Natural killer cell (primary cell): Measurements from ENCODE around the gene TCP11X2. TPM values are rescaled to one million over a fixed set of nuclear protein-coding genes. Genes with fewer than 3 reads are reported as not detected.
A peak's percentile ranks its signal among the peaks of the same experiment; 100 is the strongest.
"Not testable (repeated sequence)": the region's sequence is repeated elsewhere in the genome, so short reads cannot be mapped to it uniquely, and the experiment has no call there.

Source experiments
- ATAC-seq, 3 donors: fragments of 150-1000 bp in 2 of 3; fragments of 200-7000 bp in 1 of 3; cut with Tn5 transposase; 1 replicate in 1 of 3; 2 replicates in 2 of 3; pipeline ENCODE4 v1.10.0; 2021; ENCODE audit warnings: mild to moderate bottlenecking in 2 of 3, moderate library complexity in 2 of 3
- DNase-seq, 2 donors: peaks; one replicate each; pipeline versions ENCODE4 v3.0.0 to v3.0.0-alpha.2; 2013 to 2021; ENCODE audit warnings: mixed read lengths in 1 of 2
- H3K27ac ChIP-seq: one replicate; pipeline ENCODE4 v1.5.1; 2013; ENCODE audit warnings: mild to moderate bottlenecking, low read length
- H3K27me3 ChIP-seq: one replicate; pipeline ENCODE4 v1.6.1; 2013; ENCODE audit warnings: low read length; ENCODE audit not compliant: control insufficient read depth, insufficient read depth
- H3K36me3 ChIP-seq: one replicate; pipeline ENCODE4 v1.6.1; 2013; ENCODE audit warnings: low read length; ENCODE audit not compliant: control insufficient read depth, insufficient read depth
- H3K4me1 ChIP-seq: one replicate; pipeline ENCODE4 v1.6.1; 2013; ENCODE audit warnings: low read length; ENCODE audit not compliant: control insufficient read depth, insufficient read depth
- H3K4me3 ChIP-seq: one replicate; pipeline ENCODE4 v1.5.1; 2013; ENCODE audit warnings: low read length
- H3K9me3 ChIP-seq: one replicate; pipeline ENCODE4 v1.6.1; 2013; ENCODE audit warnings: low read length; ENCODE audit not compliant: control insufficient read depth, insufficient read depth
- H3K27ac Mint-ChIP-seq, 2 donors: one replicate each; pipeline ENCODE4 v1.8.0; 2022; ENCODE audit warnings: mild to moderate bottlenecking in 2 of 2, mixed read lengths in 2 of 2, moderate library complexity in 1 of 2
- H3K27me3 Mint-ChIP-seq, 2 donors: one replicate each; pipeline ENCODE4 v1.8.0; 2022; ENCODE audit warnings: low read depth in 2 of 2, mixed read lengths in 2 of 2
- H3K36me3 Mint-ChIP-seq: one replicate; pipeline ENCODE4 v1.8.0; 2022; ENCODE audit warnings: mixed read lengths
- H3K4me1 Mint-ChIP-seq, 2 donors: one replicate each; pipeline ENCODE4 v1.8.0; 2022; ENCODE audit warnings: mixed read lengths in 2 of 2
- H3K4me3 Mint-ChIP-seq: one replicate; pipeline ENCODE4 v1.8.0; 2022; ENCODE audit warnings: mild to moderate bottlenecking, moderate library complexity, mixed read lengths
- H3K9me3 Mint-ChIP-seq, 2 donors: one replicate each; pipeline ENCODE4 v1.8.0; 2022; ENCODE audit warnings: mixed read lengths in 2 of 2
- CTCF ChIP-seq: fragments of 200-600 bp; IDR thresholded peaks from one replicate; pipeline ENCODE4 v1.8.0; 2022; ENCODE audit warnings: antibody characterized with exemption
- WGBS: methylation state at CpG from one replicate; pipeline ENCODE4 v1.1.7; 2013; ENCODE audit warnings: missing lambda C conversion rate; ENCODE audit not compliant: insufficient coverage; 5-methylcytosine and 5-hydroxymethylcytosine counted together
- intact Hi-C: fragments of 100-400 bp; cut with micrococcal nuclease; formaldehyde crosslinking; loops from one replicate; pipeline ENCODE4 v1.14.2; 2022
- total RNA-seq, 4 donors: library from RNA; stranded (reverse); fragments of 120-200 nt in 1 of 4; gene quantifications; one replicate each; pipeline versions ENCODE4 v1.2.3 to v1.2.4, GENCODE V29; 2013 to 2022

TCP11X2 gene
- total RNA-seq, result not detected
- total RNA-seq (2013), result not detected

- intact Hi-C loops, H3K27me3 ChIP-seq, H3K36me3 ChIP-seq, H3K4me3 ChIP-seq, H3K4me1 ChIP-seq, DNase-seq, H3K4me1 Mint-ChIP-seq, H3K27me3 Mint-ChIP-seq, H3K36me3 Mint-ChIP-seq, H3K9me3 ChIP-seq, H3K4me3 Mint-ChIP-seq, H3K27ac Mint-ChIP-seq, ATAC-seq, H3K27ac ChIP-seq, H3K9me3 Mint-ChIP-seq: not testable (repeated sequence)
- WGBS, result no CpG with 5 or more reads among the region's 17 CpGs
Observed at GRCh38 chrX:102471762-102472220, at the start of gene TCP11X2. TSS of gene TCP11X2 (minus strand) at chrX:102471812.

- H3K9me3 ChIP-seq, result no peaks in the 10 kb centered on the region
- no peaks in the 10 kb centered on the region for H3K36me3 Mint-ChIP-seq
- H3K9me3 Mint-ChIP-seq, result no peaks in the 10 kb centered on the region
- TF ChIP-seq CTCF, result no peak
- DNase-seq (peak in 1 of 2 donors; percentile 2), ATAC-seq (no peak)
- WGBS, result 0% methylated on average over 1 of the region's 7 CpGs
- H3K4me1 ChIP-seq, result peaks cover 8% of the 10 kb centered on the region
- H3K4me1 Mint-ChIP-seq, result no peaks in the 10 kb centered on the region
- no peak overlapping the region for H3K27ac ChIP-seq
- peaks cover 12% of the 10 kb centered on the region for H3K27me3 ChIP-seq
- no peaks in the 10 kb centered on the region for H3K36me3 ChIP-seq
- no peak overlapping the region for H3K4me3 Mint-ChIP-seq
- no peak overlapping the region for H3K4me3 ChIP-seq
- peaks cover 21 to 31% of the 10 kb centered on the region in 2 donors for H3K27me3 Mint-ChIP-seq
- intact Hi-C loops, result no loop called here
- no peak overlapping the region for H3K27ac Mint-ChIP-seq
Observed at GRCh38 chrX:102517326-102517725, 45.7 kb upstream of the TCP11X2 start.

GRCh38 chrX:102515975-102516941 is 44.6 kb upstream of the TCP11X2 start, which contains the start of gene TMSB15A:
TSS of gene TMSB15A (minus strand) at chrX:102516739.
- intact Hi-C loops, result no loop called here
- Mint-ChIP-seq H3K4me1 (no peaks in the 10 kb centered on the region), H3K9me3 (no peaks in the 10 kb centered on the region), H3K27ac (no peak within 1 kb of the TSS), H3K4me3 (peak within 1 kb of the TSS; percentile 80), H3K36me3 (no peaks in the 10 kb centered on the region), H3K27me3 (peaks cover 21 to 34% of the 10 kb centered on the region in 2 donors)
- peaks cover 8% of the 10 kb centered on the region for H3K4me1 ChIP-seq
- no peak within 1 kb of the TSS for H3K27ac ChIP-seq
- H3K36me3 ChIP-seq, result no peaks in the 10 kb centered on the region
- no peak for TF ChIP-seq CTCF
- peaks cover 12% of the 10 kb centered on the region for H3K27me3 ChIP-seq
- DNase-seq (peak; percentile 23 to 61), ATAC-seq (peak; percentile 75 to 91 (median 75))
- 2% methylated on average over 49 of the region's 62 CpGs for WGBS
- no peaks in the 10 kb centered on the region for H3K9me3 ChIP-seq
- peak within 1 kb of the TSS; percentile 22 for H3K4me3 ChIP-seq

- DNase-seq, result no peak
- no peak for ATAC-seq
- no peaks in the 10 kb centered on the region for H3K9me3 ChIP-seq
- no peaks in the 10 kb centered on the region for H3K9me3 Mint-ChIP-seq
- peaks cover 8% of the 10 kb centered on the region for H3K4me1 ChIP-seq
- H3K27me3 ChIP-seq, result peaks cover 12% of the 10 kb centered on the region
- peaks cover 21 to 51% of the 10 kb centered on the region in 2 donors for H3K27me3 Mint-ChIP-seq
- H3K4me1 Mint-ChIP-seq, result no peaks in the 10 kb centered on the region
- intact Hi-C loops, result no loop called here
- 100% methylated on average over 1 of the region's 1 CpG for WGBS
- no peak overlapping the region for H3K27ac Mint-ChIP-seq
- no peak overlapping the region for H3K27ac ChIP-seq
- H3K4me3 ChIP-seq, result no peak overlapping the region
- no peak for TF ChIP-seq CTCF
- no peak overlapping the region for H3K4me3 Mint-ChIP-seq
- no peaks in the 10 kb centered on the region for H3K36me3 ChIP-seq
- no peaks in the 10 kb centered on the region for H3K36me3 Mint-ChIP-seq
Observed at GRCh38 chrX:102514536-102514935, 42.9 kb upstream of the TCP11X2 start.
